Gastroesophageal sphincter (tissue), 4 donors: ENCODE measurements around the gene PDCL3. TPM values are rescaled to one million over a fixed set of nuclear protein-coding genes. Genes with fewer than 3 reads are reported as not detected.
A peak's percentile ranks its signal among the peaks of the same experiment; 100 is the strongest.

Experiments
- ATAC-seq: fragments of 150-250 bp; one replicate; pipeline ENCODE4 v1.9.1; 2016; ENCODE audit warnings: mild to moderate bottlenecking, moderate library complexity
- H3K27ac ChIP-seq, 4 donors: fragments of 200-600 bp; sonication (generic) in 3 of 4; 1 replicate in 3 of 4; 2 replicates in 1 of 4; pipeline ENCODE4 v1.5.1; 2016 to 2019
- H3K27me3 ChIP-seq: fragments of 200-600 bp; sonication (generic); one replicate; pipeline ENCODE4 v1.5.1; 2019
- H3K36me3 ChIP-seq, 2 donors: fragments of 200-600 bp; sonication (generic); one replicate each; pipeline ENCODE4 v1.5.1; 2019; ENCODE audit warnings: control low read depth in 1 of 2
- H3K4me1 ChIP-seq, 3 donors: fragments of 200-600 bp; sonication (generic); 1 replicate in 2 of 3; 2 replicates in 1 of 3; pipeline ENCODE4 v1.5.1; 2016 to 2019; ENCODE audit warnings: control low read depth in 2 of 3
- H3K4me3 ChIP-seq, 2 donors: fragments of 200-600 bp; sonication (generic); one replicate each; pipeline ENCODE4 v1.5.1; 2019; ENCODE audit warnings: mild to moderate bottlenecking in 1 of 2, moderate library complexity in 1 of 2
- H3K9me3 ChIP-seq, 3 donors: fragments of 200-600 bp; sonication (generic); one replicate each; pipeline ENCODE4 v1.5.1; 2017 to 2019; ENCODE audit warnings: control low read depth in 2 of 3
- EP300 ChIP-seq: sonication (generic); formaldehyde crosslinking; IDR thresholded peaks from one replicate; pipeline ENCODE4 v1.6.1; 2017; ENCODE audit warnings: antibody characterized with exemption, mild to moderate bottlenecking
- POLR2A ChIP-seq, 2 donors: fragments of 450-650 bp; IDR thresholded peaks; one replicate each; pipeline ENCODE4 v1.6.1; 2017; ENCODE audit warnings: antibody characterized with exemption in 2 of 2, mild to moderate bottlenecking in 2 of 2, moderate library complexity in 1 of 2
- POLR2AphosphoS5 ChIP-seq: sonication (generic); formaldehyde crosslinking; IDR thresholded peaks from one replicate; pipeline ENCODE4 v1.6.1; 2017; ENCODE audit warnings: antibody characterized with exemption
- WGBS, 2 donors: methylation state at CpG; one replicate each; pipeline ENCODE4 v1.1.5; 2018; ENCODE audit warnings: low coverage in 1 of 2; 5-methylcytosine and 5-hydroxymethylcytosine counted together
- total RNA-seq, 4 donors: library from RNA; depleted of rRNA; stranded (reverse); fragments of >200 nt; gene quantifications; one replicate each; pipeline ENCODE4 v1.1.0, GENCODE V29; 2016
- TF ChIP-seq, protein P1 (sequence below), 4 experiments: fragments of 200-600 bp in 2 of 4; fragments of 450-650 bp in 2 of 4; sonication (generic) in 1 of 4; IDR thresholded peaks; one replicate each; pipeline ENCODE4 v1.5.1; 2017 to 2019; ENCODE audit warnings: antibody characterized with exemption in 4 of 4, mild to moderate bottlenecking in 2 of 4, moderate library complexity in 2 of 4

Gene PDCL3
- total RNA-seq, 4 donors from 2014 or later = 20.5 to 63.8 (median 42.5) TPM

DNA sequence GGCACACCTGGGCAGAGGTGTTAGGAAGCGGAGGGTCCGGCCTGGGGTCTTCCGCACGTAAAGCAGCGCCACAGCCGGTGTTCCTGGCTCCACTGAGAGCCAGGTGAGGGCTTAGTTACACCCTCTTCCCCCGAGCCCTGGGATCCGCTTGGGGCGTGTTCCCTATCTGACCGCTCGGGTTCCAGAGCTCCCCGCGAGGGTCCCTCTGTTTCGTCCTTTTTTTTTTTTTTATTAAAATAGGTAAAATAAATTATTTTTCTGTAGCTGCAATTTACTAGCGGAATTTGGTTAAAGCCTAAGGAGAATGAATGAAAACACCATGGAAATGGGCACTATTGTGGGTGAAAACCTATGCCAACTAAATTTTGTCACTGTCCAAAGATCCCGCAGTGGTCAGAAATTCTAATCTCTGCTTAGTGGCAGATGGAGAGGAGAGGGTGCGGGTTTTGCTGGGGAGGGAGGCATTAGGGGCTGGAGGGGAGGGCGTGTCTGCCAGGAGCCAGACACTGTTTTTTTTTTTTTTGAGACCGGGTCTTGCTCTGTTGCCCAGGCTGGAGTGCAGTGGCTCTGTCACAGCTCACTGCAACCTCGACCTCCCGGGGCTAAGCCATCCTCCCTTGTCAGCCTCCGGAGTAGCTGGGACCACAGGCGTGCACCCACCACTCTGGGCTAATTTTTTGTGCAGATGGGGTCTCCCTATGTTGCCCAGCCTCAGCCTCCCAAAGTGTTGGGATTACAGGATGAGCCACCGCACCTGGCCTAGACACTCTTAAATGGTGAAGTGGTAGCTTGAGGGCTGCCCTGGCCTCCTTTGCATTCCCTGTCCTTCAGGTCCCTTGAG, 834 bp downstream of the PDCL3 start:
- peak overlapping the region; percentile 72 to 93 (median 92) for H3K27ac ChIP-seq
- TF ChIP-seq POLR2A (IDR thresholded peaks at IDR 0.05) (no peak), POLR2AphosphoS5 (no peak)
- TF ChIP-seq, protein P1, sequence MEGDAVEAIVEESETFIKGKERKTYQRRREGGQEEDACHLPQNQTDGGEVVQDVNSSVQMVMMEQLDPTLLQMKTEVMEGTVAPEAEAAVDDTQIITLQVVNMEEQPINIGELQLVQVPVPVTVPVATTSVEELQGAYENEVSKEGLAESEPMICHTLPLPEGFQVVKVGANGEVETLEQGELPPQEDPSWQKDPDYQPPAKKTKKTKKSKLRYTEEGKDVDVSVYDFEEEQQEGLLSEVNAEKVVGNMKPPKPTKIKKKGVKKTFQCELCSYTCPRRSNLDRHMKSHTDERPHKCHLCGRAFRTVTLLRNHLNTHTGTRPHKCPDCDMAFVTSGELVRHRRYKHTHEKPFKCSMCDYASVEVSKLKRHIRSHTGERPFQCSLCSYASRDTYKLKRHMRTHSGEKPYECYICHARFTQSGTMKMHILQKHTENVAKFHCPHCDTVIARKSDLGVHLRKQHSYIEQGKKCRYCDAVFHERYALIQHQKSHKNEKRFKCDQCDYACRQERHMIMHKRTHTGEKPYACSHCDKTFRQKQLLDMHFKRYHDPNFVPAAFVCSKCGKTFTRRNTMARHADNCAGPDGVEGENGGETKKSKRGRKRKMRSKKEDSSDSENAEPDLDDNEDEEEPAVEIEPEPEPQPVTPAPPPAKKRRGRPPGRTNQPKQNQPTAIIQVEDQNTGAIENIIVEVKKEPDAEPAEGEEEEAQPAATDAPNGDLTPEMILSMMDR (IDR thresholded peaks at IDR 0.05) = no peak
- 2 to 15% methylated on average over 5 to 12 of the region's 24 CpGs for WGBS, 2 donors
- peak overlapping the region; percentile 52 to 56 for H3K4me3 ChIP-seq
- ATAC-seq = no peak
- no peaks in the 10 kb centered on the region for H3K9me3 ChIP-seq
- H3K27me3 ChIP-seq = no peaks in the 10 kb centered on the region
- H3K36me3 ChIP-seq = peaks cover 0 to 30% of the 10 kb centered on the region in 2 donors
- H3K4me1 ChIP-seq = peaks cover 0 to 64% (median 11%) of the 10 kb centered on the region in 3 donors

DNA sequence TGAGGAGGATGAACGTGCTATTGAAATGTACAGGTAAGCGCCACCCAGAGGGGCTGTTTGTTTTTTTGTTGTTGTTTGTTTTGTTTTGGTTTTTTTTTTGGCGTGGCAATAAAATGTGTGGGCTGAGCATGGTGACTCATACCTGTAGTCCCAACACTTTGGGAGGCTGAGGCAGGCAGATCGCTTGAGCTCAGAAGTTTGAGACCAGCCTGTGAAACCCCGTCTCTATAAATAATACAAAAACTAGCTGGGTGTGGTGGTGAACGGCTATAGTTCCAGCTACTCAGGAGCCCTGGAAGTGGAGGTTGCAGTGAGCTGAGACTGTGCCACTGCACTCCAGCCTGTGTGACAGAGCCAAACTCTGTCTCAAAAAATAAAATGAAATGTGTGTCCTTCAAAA, 6.2 kb downstream of the PDCL3 start:
- Histone ChIP-seq H3K4me1 (peaks cover 0 to 25% (median 7%) of the 10 kb centered on the region in 3 donors), H3K9me3 (no peaks in the 10 kb centered on the region), H3K27ac (no peak overlapping the region), H3K27me3 (no peaks in the 10 kb centered on the region), H3K36me3 (peaks cover 0 to 83% of the 10 kb centered on the region in 2 donors), H3K4me3 (no peak overlapping the region)
- WGBS, 2 donors = 80 to 100% methylated on average over 2 to 5 of the region's 6 CpGs
- no peak for ATAC-seq
- TF ChIP-seq POLR2A (IDR thresholded peaks at IDR 0.05) (no peak), EP300 (no peak)
- TF ChIP-seq, protein P1 (IDR thresholded peaks at IDR 0.05) = no peak

DNA sequence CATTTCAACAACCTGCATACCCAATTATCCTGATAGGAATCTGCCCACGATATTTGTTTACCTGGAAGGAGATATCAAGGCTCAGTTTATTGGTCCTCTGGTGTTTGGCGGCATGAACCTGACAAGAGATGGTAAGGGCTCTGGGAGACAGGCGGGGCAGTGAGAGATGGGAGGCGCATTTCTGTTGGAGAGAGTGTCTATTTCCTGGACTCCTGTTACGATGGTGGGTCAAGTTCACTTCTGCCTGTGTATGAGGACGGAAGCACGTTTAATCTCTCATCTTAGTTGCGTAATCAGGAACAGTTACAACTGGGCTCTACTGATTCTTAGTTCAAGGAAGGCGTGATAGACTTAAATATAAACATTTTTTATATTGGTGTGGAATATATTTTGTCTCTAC, 8.9 kb downstream of the PDCL3 start:
- H3K4me1 ChIP-seq = peaks cover 0 to 5% (median 4%) of the 10 kb centered on the region in 3 donors
- no peaks in the 10 kb centered on the region for H3K9me3 ChIP-seq
- peak overlapping the region in 1 of 4 donors; percentile 15 for H3K27ac ChIP-seq
- no peak for ATAC-seq
- H3K27me3 ChIP-seq = no peaks in the 10 kb centered on the region
- WGBS, 2 donors = 77 to 85% methylated on average over 2 to 9 of the region's 9 CpGs
- H3K4me3 ChIP-seq = no peak overlapping the region
- no peak for TF ChIP-seq POLR2AphosphoS5
- TF ChIP-seq, protein P1 (IDR thresholded peaks at IDR 0.05) = no peak
- no peak for TF ChIP-seq EP300
- no peak for TF ChIP-seq POLR2A (IDR thresholded peaks at IDR 0.05)
- peaks cover 0 to 96% of the 10 kb centered on the region in 2 donors for H3K36me3 ChIP-seq

DNA sequence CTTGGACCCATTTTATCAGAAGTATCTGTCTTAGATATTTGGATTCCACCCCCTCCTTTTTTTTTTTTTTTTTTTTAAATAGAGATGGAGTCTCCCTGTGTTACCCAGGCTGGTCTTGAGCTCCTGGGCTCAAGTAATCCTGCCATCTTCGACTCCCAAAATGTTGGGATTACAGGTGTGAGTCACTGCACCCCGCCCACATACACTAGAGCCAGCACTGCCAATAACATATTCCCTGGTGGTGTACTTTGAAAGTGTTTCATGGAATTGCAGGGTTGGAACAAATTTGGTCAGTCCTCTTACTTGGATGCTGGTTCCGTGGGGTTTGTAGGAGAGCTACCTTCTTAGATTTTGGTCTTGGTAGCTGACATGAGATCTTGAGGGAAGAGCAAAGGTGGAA, 15.0 kb downstream of the PDCL3 start:
- ATAC-seq = no peak
- H3K36me3 ChIP-seq = peaks cover 0 to 53% of the 10 kb centered on the region in 2 donors
- WGBS, 2 donors = 56% methylated on average over 2 of the region's 3 CpGs; no CpG with 5 or more reads in 1 of the 2 donors

More for the DNA sequence above, 15.0 kb downstream of the PDCL3 start:
- no peak overlapping the region for H3K27ac ChIP-seq
- no peak overlapping the region for H3K4me3 ChIP-seq
- TF ChIP-seq, protein P1 (IDR thresholded peaks at IDR 0.05) = no peak
- H3K27me3 ChIP-seq = no peaks in the 10 kb centered on the region
- H3K4me1 ChIP-seq = no peaks in the 10 kb centered on the region
- no peaks in the 10 kb centered on the region for H3K9me3 ChIP-seq
